HCT116 (cell line): Measurements from ENCODE around the gene PPP1R3G.

ENCODE experiments used
- EZH2 ChIP-seq: fragments of 200-600 bp; sonication (generic); IDR thresholded peaks from 2 replicates; pipeline ENCODE4 v1.6.1; 2017; ENCODE audit warnings: antibody characterized with exemption, mixed run types
- TF ChIP-seq, protein P1 (sequence below), 3 experiments: fragments of 200-600 bp in 1 of 3; sonication (generic) in 1 of 3; IDR thresholded peaks in 2 of 3; conservative IDR thresholded peaks in 1 of 3; 2 replicates each; pipeline ENCODE4 v1.5.1; 2012 to 2017; ENCODE audit warnings: low read depth in 2 of 3, low read length in 2 of 3, antibody characterized with exemption in 1 of 3, borderline replicate concordance in 1 of 3, control low read depth in 1 of 3, mild to moderate bottlenecking in 1 of 3, mixed read lengths in 1 of 3, mixed run types in 1 of 3, moderate library complexity in 1 of 3; ENCODE audit not compliant: insufficient read depth in 1 of 3

- TF ChIP-seq, protein P1, sequence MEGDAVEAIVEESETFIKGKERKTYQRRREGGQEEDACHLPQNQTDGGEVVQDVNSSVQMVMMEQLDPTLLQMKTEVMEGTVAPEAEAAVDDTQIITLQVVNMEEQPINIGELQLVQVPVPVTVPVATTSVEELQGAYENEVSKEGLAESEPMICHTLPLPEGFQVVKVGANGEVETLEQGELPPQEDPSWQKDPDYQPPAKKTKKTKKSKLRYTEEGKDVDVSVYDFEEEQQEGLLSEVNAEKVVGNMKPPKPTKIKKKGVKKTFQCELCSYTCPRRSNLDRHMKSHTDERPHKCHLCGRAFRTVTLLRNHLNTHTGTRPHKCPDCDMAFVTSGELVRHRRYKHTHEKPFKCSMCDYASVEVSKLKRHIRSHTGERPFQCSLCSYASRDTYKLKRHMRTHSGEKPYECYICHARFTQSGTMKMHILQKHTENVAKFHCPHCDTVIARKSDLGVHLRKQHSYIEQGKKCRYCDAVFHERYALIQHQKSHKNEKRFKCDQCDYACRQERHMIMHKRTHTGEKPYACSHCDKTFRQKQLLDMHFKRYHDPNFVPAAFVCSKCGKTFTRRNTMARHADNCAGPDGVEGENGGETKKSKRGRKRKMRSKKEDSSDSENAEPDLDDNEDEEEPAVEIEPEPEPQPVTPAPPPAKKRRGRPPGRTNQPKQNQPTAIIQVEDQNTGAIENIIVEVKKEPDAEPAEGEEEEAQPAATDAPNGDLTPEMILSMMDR (IDR thresholded peaks at IDR 0.05 in 2 of 3, conservative IDR thresholded peaks at IDR 0.05 in 1 of 3; ENCODE audit: borderline replicate concordance in 1 of 3, insufficient read depth in 1 of 3, low read depth in 2 of 3, low read length in 2 of 3), result no peak
- TF ChIP-seq EZH2, result no peak
Measured at GRCh38 chr6:5053864-5054244, 31.3 kb upstream of the PPP1R3G start.
